Measurements from ENCODE around the gene RPN2.

The RPN2 gene

GRCh38 chr20:37243937-37244571, 64.9 kb downstream of the RPN2 start:
- no peak for DNase-seq

DNA sequence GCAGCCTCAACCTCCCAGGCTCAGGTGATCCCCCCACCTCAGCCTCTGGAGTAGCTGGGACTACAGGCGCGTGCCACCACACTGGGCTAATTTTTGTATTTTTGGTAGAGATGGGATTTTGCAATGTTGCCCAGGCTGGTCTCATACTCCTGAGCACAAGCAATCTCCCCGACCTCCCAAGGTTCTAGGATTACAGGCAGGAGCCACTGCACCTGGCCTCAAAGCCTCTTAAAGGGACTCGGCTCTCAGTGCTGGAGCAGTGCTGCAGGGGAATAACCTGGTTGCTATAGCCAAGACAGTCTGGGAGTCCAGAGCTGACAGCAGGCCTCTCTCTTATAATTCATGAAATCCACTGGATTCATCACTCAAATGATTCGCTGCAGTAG, 65.4 kb downstream of the RPN2 start:
- peak in 1 of 2 experiments; percentile 43 for DNase-seq

- peak; percentile 64 to 76 for DNase-seq
Observed at GRCh38 chr20:37245216-37246150, 66.4 kb downstream of the RPN2 start.

DNA sequence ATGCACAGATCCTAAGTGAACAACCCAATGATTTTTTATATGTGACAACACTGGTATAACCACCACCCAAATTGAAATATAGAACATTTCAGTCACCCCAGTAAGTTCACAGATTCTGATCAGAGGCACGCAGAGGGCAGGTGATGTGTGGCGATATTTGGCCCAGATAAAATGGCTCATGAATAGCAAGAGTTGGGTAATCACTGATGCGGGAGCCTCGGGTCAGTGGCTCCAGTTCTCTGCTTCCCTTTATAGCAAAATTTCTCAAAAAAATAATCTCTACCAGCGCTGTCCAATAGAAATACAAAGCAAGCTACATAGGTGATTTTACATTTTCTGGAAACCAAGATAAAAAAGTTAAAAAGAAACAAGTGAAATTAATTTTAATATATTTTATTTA, 67.6 kb downstream of the RPN2 start:
- DNase-seq = no peak

GRCh38 chr20:37247547-37247946, 68.4 kb downstream of the RPN2 start:
- DNase-seq = no peak

- no peak for DNase-seq
Observed at GRCh38 chr20:37249304-37249703, 70.2 kb downstream of the RPN2 start.

DNA sequence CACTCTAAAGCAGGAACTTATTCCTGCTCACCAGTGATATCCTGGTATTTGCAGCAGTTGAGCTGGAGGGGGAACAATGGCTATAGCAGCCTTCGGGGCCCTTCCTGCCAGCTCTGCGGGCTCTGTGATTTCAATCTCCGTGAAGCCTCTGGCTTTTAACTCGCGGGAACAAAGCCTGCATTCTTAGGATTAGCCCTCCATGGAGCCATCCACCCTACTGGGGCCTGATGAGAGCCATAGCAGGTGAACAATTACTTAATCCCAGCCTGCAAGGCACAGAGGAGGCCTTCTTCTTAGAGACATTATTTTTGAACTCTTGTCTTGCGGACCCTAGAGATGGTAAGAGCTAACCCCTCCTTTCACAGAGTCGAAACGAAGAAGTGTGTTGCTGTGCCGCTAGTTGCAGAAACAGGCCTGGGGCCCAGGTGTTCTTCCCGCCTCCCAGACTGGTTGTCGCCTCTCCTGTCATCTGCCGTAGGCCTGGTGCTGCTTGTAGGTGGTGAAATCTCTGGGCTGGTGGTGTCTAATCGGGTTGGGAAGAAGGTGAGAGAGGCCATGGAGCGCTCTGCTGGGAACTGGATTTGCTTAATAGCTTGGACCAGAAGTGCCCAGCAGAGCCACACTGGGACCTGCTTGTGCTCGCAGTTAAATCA, 72.8 kb downstream of the RPN2 start:
- DNase-seq = no peak

DNA sequence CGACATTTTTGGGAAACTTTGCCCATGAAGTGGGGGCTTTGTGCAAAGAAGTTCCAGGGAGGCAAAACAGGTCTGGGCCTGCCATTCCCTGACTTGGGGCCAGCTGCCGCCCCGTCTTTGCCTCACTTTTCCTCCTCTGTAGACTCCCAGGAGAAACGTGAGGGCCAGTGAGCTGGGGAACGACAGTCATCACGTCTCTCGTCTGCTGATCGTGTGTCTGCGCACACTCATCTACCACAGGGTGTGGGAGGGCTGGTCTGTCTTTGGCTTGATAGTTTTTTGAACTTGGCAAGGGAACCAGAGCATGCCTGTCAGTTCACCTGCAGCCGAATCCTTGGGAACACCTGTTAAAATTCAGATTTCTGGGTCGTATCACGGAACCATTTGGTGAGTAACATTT, 74.0 kb downstream of the RPN2 start:
- DNase-seq = no peak

DNA sequence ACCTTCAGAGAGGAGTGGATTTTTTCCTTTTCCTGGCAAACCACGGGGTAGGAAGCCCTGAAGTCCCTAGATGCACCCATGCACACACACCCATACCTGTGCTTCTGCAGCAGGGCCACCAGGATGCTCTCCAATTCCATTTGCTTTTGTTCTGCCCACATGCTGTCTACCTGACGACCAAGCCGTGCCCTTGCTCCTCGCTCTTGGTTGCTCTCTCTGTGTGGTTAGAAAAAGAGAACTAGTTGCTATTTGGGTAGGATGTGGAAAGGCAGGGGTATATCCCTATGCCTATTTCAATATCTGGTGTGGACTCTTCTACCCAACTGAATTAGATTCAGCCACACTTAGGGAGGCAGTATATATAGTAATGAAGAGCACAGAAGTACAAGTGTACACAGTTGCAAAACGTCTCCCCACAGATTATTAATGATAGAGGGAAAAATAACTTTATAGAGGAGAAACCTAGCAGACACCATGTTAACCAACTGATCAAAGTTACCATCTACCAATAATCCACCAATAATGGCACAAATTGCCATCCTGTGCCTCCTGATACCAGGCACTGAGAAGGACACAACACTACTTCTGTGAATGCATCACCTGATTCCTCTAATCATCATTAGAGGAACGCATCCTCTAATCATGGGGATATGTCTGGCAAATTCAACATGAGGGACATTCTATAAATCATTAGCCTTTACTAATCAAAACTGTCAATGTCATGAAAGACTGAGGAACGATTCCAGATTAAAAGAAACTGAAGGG, 75.2 kb downstream of the RPN2 start:
- DNase-seq = no peak

DNA sequence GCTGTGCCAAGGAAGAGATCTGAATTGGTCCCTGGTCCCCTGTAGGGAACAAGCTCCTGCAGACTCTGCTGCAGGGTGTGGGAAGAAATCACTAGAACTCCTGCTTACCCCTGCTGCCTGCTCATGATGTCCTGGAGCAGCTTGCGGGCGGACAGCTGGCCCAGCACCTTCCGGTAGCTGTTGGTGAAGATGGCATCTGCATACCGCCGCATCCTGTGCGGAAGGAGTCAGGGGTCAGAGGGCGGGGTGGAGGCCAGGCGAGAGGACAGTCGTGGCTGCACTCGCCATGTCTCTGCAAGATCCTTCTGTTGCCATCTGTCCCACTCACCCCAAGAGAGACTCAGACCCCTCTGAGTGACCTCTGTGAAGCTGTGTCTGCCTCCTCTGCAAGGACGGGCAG, 77.2 kb downstream of the RPN2 start:
- no peak for DNase-seq

GRCh38 chr20:37257530-37257929, 78.4 kb downstream of the RPN2 start:
- DNase-seq = no peak

GRCh38 chr20:37257988-37258387, 78.9 kb downstream of the RPN2 start:
- no peak for DNase-seq

- no peak for DNase-seq
Observed at GRCh38 chr20:37259031-37259430, 79.9 kb downstream of the RPN2 start.

- peak in 1 of 2 experiments; percentile 47 for DNase-seq
Observed at GRCh38 chr20:37259865-37260264, 80.7 kb downstream of the RPN2 start.

GRCh38 chr20:37260923-37261322, 81.8 kb downstream of the RPN2 start:
- DNase-seq = no peak

DNA sequence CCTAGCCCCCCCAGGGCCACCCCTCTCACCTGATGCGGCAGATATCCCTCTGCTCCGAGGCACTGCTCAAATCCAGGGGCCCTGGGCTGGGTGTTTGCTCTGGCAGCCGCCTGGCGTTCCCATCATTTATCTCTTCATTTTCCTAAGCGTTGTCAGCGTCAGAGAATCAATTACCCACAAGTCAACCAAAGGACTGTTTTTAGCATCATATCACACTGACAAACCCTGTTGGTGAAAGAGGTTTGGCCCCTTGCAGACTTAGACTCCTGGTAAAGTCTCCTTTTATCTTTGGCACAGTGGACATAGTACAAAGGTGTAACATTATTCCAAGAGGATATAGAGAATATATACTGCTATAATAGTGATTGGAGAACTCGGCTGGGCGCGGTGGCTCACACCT, 82.6 kb downstream of the RPN2 start, which contains the start of gene GHRH:
Gene GHRH, minus strand, starts transcription at position 101 of the 400 bp plus-strand sequence. CDS start 4,925 bp downstream, outside the sequence.
- DNase-seq = no peak

- no peak for DNase-seq
Observed at GRCh38 chr20:37262505-37262904, 83.4 kb downstream of the RPN2 start.

- no peak for DNase-seq
Observed at GRCh38 chr20:37263686-37264085, 84.6 kb downstream of the RPN2 start.

DNA sequence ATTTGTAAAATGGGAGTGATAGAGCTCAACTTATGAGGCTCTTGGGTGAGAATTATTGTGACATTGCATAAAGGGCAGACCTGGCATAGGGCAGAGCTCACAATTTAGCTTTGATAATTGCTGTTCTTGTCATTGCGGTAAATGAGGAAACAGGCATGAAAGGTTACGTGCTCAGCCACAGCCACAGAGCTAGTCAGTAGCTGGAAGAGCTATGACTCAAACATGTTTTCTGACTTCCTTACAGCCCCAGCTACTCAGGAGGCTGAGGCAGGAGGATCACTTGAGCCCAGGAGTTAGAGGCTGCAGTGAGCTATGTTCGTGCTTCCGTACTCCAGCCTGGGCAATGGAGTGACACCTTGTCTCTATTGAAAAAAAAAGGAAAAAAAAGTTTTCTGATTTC, 86.0 kb downstream of the RPN2 start:
- no peak for DNase-seq

DNA sequence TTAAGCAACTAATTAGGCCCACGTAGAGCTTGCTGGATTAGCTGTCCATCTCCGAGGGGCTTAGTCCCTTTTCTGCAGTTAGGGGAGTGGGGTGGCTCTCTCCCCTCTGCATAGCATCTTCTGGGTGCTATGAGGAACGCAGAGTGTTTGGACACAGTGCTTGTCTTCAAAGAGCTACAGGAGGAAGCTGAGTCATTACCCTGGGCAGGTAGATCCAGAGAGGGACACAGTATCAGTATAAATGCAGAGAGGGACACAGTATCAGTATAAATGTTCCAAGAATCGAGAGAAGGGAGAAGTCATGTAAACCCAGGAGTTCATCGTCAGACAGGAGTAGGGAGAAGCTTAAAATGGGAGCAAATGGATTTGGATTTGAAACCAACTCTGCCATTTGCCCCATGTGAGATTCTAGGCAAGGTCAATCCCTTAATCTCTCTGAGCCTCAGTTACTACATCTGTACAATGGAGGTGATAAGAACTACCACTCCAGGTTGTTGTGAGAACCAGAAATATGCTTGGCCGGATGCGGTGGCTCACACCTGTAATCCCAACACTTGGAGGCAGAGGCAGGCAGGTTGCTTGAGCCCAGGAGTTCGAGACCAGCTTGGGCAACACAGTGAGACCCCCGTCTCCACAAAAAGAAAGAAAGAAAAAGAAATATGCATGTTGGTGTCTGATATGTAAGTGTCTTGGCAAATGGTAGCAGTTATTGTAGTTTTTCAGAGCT, 88.0 kb downstream of the RPN2 start:
- no peak for DNase-seq

DNA sequence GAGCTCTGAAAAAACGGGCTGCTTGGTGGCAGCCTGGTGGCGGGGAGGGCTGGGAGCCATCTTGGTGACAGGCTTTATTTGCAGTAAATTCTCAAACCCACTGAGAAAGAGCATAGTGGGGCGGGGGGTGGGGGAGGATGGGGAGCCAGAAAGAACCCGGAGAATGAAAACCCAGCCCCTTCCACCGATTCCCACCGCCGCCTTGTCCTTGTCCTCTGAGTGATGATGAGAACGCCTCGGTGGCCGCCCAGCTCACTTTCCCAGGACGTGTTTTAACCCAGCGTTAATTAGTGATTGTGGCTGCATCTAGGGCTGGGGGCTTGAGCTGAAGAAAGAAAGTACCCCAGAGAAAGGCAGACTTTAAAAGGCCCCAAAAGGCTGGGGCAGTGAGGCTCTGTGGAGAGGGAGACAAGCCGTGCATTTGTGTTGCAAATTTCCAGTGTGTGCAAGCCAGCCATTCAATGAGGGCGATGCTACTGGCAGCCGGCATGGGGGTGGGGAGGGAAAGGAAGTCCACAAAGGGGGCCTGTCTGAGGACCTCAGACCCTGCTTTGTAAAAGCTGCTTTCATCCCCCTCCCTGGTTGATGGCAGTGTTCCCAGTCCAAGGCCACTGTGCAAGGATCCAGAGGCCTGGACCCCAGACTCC, 88.7 kb downstream of the RPN2 start:
- peak in 1 of 2 experiments; percentile 87 for DNase-seq

Measured in NCI-H187 (cell line).